NCI-H2107 treated with DMSO at 0.1 percent for 48 hours (cell line): Measurements from ENCODE around the gene ITGA2.

Experiments used
- DNase-seq: peaks from one replicate; lab custom pipeline; 2025; ENCODE audit not compliant: unreplicated experiment; lab: John Stamatoyannopoulos, UW

The ITGA2 gene

GRCh38 chr5:53133020-53133419 is 143.9 kb downstream of the ITGA2 start:
- DNase-seq: no peak
